Activated CD4-positive, alpha-beta T cell treated with anti-CD3 and anti-CD28 coated beads, Interleukin-2, amount 10 ng/mL, durations not matched to agents 7 days and 5 days (primary cell): Measurements from ENCODE around the gene BMP8A. TPM values are rescaled to one million over a fixed set of nuclear protein-coding genes. Genes with fewer than 3 reads are reported as not detected.
A peak's percentile ranks its signal among the peaks of the same experiment; 100 is the strongest.
"Not testable (repeated sequence)": the region's sequence is repeated elsewhere in the genome, so short reads cannot be mapped to it uniquely, and the experiment has no call there.

ENCODE experiments used
- CTCF ChIA-PET: fragments of 350-600 bp; sonication (Branson Sonifier 250); formaldehyde crosslinking; loops from one replicate; lab custom pipeline; 2021; ENCODE audit warnings: antibody characterized with exemption; lab: Charles Lee
- POLR2A ChIA-PET: fragments of 350-600 bp; sonication (Branson Sonifier 250); formaldehyde crosslinking; loops from one replicate; lab custom pipeline; 2021; ENCODE audit warnings: antibody characterized with exemption; lab: Charles Lee
- DNase-seq: peaks from one replicate; pipeline ENCODE4 v3.0.0-alpha.2; 2020
- H3K27ac Mint-ChIP-seq: one replicate; pipeline ENCODE4 v1.8.0; 2021; ENCODE audit warnings: mild to moderate bottlenecking, moderate library complexity, mixed read lengths
- H3K27me3 Mint-ChIP-seq: one replicate; pipeline ENCODE4 v1.8.0; 2021; ENCODE audit warnings: mixed read lengths
- H3K36me3 Mint-ChIP-seq: one replicate; pipeline ENCODE4 v1.8.0; 2021; ENCODE audit warnings: low read depth, mixed read lengths
- H3K4me1 Mint-ChIP-seq: one replicate; pipeline ENCODE4 v1.8.0; 2021; ENCODE audit warnings: mixed read lengths
- H3K4me3 Mint-ChIP-seq: one replicate; pipeline ENCODE4 v1.8.0; 2021; ENCODE audit warnings: mild to moderate bottlenecking, moderate library complexity, mixed read lengths
- H3K9me3 Mint-ChIP-seq: one replicate; pipeline ENCODE4 v1.8.0; 2021; ENCODE audit warnings: mixed read lengths
- total RNA-seq, 2 experiments: library from RNA; stranded (reverse); gene quantifications; one replicate each; pipeline ENCODE4 v1.2.3, GENCODE V29; 2021

BMP8A gene, protein sequence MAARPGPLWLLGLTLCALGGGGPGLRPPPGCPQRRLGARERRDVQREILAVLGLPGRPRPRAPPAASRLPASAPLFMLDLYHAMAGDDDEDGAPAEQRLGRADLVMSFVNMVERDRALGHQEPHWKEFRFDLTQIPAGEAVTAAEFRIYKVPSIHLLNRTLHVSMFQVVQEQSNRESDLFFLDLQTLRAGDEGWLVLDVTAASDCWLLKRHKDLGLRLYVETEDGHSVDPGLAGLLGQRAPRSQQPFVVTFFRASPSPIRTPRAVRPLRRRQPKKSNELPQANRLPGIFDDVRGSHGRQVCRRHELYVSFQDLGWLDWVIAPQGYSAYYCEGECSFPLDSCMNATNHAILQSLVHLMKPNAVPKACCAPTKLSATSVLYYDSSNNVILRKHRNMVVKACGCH
- total RNA-seq: not detected

DNA sequence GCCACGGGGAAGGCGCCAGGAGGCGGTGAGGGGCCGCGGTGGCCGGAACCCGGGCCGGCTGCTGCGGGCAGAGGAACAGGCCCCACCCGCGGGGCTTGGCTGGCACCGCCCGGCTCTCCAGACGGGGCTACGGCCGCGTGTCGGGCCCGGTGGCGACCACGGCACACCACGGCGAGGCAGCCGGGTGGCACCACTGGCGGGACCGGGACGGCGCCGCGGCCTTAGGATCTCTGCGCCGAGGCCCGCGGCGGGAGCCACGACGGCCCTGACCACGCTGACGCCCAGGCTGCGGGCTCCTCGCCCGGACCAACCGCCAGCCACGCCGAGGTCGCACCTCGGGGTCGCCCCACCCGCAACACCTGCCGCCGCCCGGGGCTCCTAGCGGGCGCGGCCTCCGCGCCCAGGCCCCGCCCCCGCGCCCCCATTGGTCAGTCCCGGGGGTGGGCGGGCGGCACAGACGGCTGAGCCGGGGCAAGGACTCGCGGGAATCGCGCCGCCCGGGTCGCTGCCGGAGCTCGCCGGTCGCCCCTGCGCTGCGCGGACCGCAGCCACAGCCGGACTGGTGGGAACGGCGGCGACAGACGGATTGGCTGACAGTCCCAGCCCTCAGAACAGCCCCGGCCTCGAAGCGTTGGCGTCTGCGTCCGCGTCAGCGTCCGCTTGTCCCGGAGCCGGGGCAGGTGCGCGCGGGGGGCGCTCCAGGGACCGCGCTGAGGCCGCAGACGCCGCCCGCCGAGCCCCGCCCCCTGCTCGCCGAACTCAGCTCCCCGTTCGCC lies at the start of gene BMP8A:
BMP8A (plus strand) TSS at position 491 of the 776 bp plus-strand sequence. CDS start 356 bp downstream, outside the sequence.
- ChIA-PET POLR2A (no interaction called here), CTCF (interaction anchor here (1.0 to 1.5 kb wide), 3 partner anchors 33 to 392 kb away, joined by 3 read pairs; no protein-coding TSS in a partner anchor)
- H3K4me1 Mint-ChIP-seq: peaks cover 4% of the 10 kb centered on the region
- H3K27ac Mint-ChIP-seq: no peak within 1 kb of the TSS
- peak; percentile 75 for DNase-seq
- peak within 1 kb of the TSS; percentile 67 for H3K4me3 Mint-ChIP-seq
- H3K27me3 Mint-ChIP-seq: peaks cover 28% of the 10 kb centered on the region
- no peaks in the 10 kb centered on the region for H3K9me3 Mint-ChIP-seq
- H3K36me3 Mint-ChIP-seq: peaks cover 9% of the 10 kb centered on the region

DNA sequence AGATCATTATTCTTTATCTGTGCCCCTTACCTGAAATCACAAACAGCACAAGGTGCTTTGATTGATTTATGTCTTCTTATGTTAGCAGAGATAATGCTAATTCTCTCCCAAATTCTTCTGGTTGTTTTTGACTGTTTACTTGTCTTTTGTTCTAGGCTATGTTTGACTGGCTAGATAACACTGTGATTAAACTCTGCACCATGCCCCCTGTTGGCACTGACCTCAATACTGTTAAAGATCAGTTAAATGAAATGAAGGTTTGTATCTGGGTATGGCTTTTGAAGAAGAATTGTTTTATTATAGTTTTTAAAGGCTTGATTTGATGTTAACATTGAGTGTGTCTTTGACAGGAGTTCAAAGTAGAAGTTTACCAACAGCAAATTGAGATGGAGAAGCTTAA lies 49.6 kb upstream of the BMP8A start:
- ChIA-PET POLR2A (no interaction called here), CTCF (interaction anchor here (0.8 to 1.6 kb wide), 3 partner anchors 19 to 33 kb away, joined by 3 to 4 read pairs (median 3); no protein-coding TSS in a partner anchor)
- H3K36me3 Mint-ChIP-seq: peaks cover 64% of the 10 kb centered on the region

DNA sequence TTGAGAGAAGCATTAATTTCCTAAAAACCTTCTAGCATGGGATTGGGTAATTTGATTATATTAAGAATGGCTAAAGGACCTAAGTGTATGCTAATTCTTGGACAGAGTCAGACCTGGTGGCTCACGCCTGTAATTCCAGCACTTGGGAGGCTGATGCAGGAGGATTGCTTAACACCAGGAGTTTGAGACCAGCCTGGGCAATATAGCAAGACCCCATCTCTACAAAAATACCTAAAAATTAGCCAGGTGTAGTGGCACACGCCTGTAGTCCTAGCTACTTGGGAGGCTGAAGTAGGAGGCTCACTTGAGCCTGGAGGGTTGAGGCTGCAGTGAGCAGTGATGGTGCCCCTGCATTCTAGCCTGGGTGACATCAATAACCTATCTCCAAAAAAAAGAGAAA lies 45.9 kb upstream of the BMP8A start:
- peaks cover 74% of the 10 kb centered on the region for H3K36me3 Mint-ChIP-seq

More for the DNA sequence above, 49.6 kb upstream of the BMP8A start:
- Mint-ChIP-seq H3K27me3 (no peaks in the 10 kb centered on the region), H3K9me3 (no peaks in the 10 kb centered on the region), H3K4me3 (no peak overlapping the region), H3K27ac (no peak overlapping the region), H3K4me1 (no peaks in the 10 kb centered on the region)
- DNase-seq: no peak

DNA sequence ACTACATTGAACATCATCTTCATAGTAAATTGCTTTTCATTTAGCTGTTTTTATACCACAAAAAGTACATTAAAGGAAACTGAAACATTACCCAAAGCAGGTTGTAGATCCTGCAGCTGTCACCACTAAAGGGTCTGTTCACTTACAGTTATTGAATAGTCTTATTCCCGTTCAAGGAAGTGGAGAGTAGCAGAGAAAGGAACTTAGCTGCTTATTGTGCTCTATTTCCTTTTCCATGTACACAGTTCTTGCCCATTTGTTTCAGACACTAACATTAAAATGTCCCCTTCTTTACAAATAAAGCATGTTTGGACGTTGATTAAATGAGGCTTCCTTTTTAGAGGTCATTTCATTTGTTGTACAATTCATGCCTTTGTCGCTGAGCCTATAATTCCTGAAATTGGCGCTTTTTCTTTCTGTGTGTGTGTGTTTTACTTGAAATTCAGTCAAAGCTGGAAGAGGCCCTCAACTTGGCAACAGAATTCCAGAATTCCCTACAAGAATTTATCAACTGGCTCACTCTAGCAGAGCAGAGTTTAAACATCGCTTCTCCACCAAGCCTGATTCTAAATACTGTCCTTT lies 44.4 kb upstream of the BMP8A start:
- Mint-ChIP-seq H3K9me3 (no peaks in the 10 kb centered on the region), H3K4me1 (peaks cover 8% of the 10 kb centered on the region), H3K36me3 (peaks cover 79% of the 10 kb centered on the region), H3K27me3 (no peaks in the 10 kb centered on the region), H3K4me3 (no peak overlapping the region), H3K27ac (no peak overlapping the region)
- ChIA-PET POLR2A (no interaction called here), CTCF (interaction anchor here (0.8 to 1.1 kb wide), 2 partner anchors 12 to 221 kb away, joined by 3 read pairs; no protein-coding TSS in a partner anchor)
- DNase-seq: no peak

More for the DNA sequence above, 45.9 kb upstream of the BMP8A start:
- Mint-ChIP-seq H3K27ac (no peak overlapping the region), H3K4me3 (no peak overlapping the region), H3K4me1 (no peaks in the 10 kb centered on the region), H3K27me3 (no peaks in the 10 kb centered on the region), H3K9me3 (no peaks in the 10 kb centered on the region)
- CTCF ChIA-PET: no interaction called here
- DNase-seq: no peak
- POLR2A ChIA-PET: no interaction called here

DNA sequence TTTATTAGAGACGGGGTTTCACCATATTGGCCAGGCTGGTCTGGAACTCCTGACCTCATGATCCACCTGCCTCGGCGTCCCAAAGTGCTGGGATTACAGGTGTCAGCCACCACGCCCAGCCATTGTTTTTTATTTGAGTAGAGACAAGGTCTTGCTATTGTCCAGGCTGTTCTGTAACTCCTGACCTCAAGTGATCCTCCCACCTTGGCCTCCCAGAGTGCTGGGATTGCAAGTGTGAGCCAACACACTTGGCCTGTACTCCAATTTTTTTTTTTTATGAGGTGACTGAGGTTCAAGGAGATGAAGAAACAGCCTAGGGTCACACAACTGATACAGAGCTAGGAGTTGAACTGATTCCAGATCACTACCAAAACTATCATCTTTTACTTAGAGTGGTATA lies 41.4 kb upstream of the BMP8A start:
- H3K27me3 Mint-ChIP-seq, H3K9me3 Mint-ChIP-seq, POLR2A ChIA-PET, CTCF ChIA-PET, DNase-seq, H3K27ac Mint-ChIP-seq, H3K4me3 Mint-ChIP-seq: not testable (repeated sequence)
- peaks cover 17% of the 10 kb centered on the region for H3K4me1 Mint-ChIP-seq
- H3K36me3 Mint-ChIP-seq: peaks cover 73% of the 10 kb centered on the region

DNA sequence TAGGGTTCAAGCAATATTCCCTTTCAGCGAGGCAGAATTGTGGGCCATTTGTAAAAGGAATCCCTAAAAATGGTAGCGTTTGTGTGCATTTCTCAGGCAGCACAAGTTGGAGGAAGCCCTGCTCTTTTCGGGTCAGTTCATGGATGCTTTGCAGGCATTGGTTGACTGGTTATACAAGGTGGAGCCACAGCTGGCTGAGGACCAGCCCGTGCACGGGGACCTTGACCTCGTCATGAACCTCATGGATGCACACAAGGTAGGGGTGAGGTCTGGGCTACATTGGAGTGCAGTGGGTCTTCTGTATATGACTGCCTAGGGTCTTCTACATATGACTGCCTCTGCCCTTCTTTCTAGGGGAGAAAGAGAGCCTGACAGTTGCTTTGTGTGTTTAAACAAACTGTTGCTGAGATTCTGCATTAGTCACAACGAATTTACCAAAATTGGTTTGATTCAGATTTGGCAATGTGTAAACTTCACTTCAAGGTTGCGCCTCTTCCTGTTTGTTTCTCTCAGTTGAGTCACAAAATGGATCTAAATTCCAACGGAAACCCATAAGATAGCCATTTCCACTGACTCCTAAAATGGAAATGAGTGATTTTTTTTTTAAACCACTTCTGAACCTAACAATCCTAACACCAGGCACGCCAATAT lies 40.4 kb upstream of the BMP8A start:
- DNase-seq: no peak
- Mint-ChIP-seq H3K9me3 (no peaks in the 10 kb centered on the region), H3K27me3 (no peaks in the 10 kb centered on the region), H3K4me3 (no peak overlapping the region), H3K36me3 (peaks cover 71% of the 10 kb centered on the region), H3K4me1 (peaks cover 17% of the 10 kb centered on the region), H3K27ac (no peak overlapping the region)
- CTCF ChIA-PET: no interaction called here
- POLR2A ChIA-PET: no interaction called here

DNA sequence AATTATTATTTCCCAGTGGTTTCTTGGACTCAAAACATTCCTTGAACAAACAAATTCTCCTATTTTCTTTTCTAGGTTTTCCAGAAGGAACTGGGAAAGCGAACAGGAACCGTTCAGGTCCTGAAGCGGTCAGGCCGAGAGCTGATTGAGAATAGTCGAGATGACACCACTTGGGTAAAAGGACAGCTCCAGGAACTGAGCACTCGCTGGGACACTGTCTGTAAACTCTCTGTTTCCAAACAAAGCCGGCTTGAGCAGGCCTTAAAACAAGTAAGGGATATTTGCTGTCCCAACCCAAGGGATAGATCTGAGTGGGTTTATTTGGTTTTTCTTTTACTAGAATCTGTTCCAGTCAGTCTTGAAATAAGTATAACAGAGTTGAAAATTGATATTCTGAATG lies 39.4 kb upstream of the BMP8A start:
- POLR2A ChIA-PET: interaction anchor here (0.6 kb wide), 1 partner anchor 261 kb away, joined by 3 read pairs; no protein-coding TSS in a partner anchor
- H3K27ac Mint-ChIP-seq: no peak overlapping the region

DNA sequence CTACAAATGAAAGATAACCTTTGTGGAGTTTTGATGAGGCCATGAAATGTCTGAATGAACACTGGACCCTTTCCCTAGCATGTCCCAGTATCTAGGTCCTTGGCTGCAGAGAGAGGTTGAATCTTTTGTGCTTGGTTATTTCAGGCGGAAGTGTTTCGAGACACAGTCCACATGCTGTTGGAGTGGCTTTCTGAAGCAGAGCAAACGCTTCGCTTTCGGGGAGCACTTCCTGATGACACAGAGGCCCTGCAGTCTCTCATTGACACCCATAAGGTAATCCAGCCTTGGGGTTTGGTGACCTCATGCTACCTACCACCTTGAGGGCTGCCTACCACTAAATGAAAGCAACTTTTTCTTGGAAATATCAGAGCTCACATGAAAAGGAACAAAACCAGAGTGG lies 38.9 kb upstream of the BMP8A start:
- Mint-ChIP-seq H3K9me3 (no peaks in the 10 kb centered on the region), H3K4me3 (no peak overlapping the region), H3K36me3 (peaks cover 75% of the 10 kb centered on the region), H3K27ac (peak overlapping the region; percentile 76), H3K4me1 (peaks cover 18% of the 10 kb centered on the region), H3K27me3 (no peaks in the 10 kb centered on the region)
- ChIA-PET CTCF (interaction anchor here (0.8 kb wide), 1 partner anchor 40 kb away, joined by 4 read pairs; no protein-coding TSS in a partner anchor), POLR2A (interaction anchor here (0.6 kb wide), 1 partner anchor 261 kb away, joined by 3 read pairs; no protein-coding TSS in a partner anchor)
- peak; percentile 14 for DNase-seq

More for the DNA sequence above, 39.4 kb upstream of the BMP8A start:
- DNase-seq: no peak
- Mint-ChIP-seq H3K36me3 (peaks cover 75% of the 10 kb centered on the region), H3K4me3 (no peak overlapping the region), H3K9me3 (no peaks in the 10 kb centered on the region), H3K4me1 (peaks cover 17% of the 10 kb centered on the region), H3K27me3 (no peaks in the 10 kb centered on the region)
- CTCF ChIA-PET: interaction anchor here (0.8 kb wide), 1 partner anchor 41 kb away, joined by 4 read pairs; no protein-coding TSS in a partner anchor

DNA sequence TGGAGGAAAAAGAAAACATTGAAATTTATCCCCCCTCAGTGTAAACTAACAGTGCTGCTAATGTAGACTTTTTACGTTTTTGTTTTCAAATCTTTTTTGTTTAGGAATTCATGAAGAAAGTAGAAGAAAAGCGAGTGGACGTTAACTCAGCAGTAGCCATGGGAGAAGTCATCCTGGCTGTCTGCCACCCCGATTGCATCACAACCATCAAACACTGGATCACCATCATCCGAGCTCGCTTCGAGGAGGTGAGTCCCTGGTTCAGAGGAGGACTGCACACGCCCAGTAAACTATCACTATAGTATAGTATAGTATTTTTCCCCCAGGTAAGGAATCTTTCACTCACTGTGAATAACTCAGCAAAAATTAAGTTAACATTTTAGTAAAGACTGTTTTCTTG lies 37.8 kb upstream of the BMP8A start:
- Mint-ChIP-seq H3K27me3 (no peaks in the 10 kb centered on the region), H3K4me3 (no peak overlapping the region), H3K4me1 (peaks cover 18% of the 10 kb centered on the region), H3K36me3 (peaks cover 76% of the 10 kb centered on the region), H3K27ac (no peak overlapping the region), H3K9me3 (no peaks in the 10 kb centered on the region)
- DNase-seq: no peak
- ChIA-PET POLR2A (no interaction called here), CTCF (interaction anchor here (0.6 kb wide), 1 partner anchor 99 kb away, joined by 3 read pairs; no protein-coding TSS in a partner anchor)

DNA sequence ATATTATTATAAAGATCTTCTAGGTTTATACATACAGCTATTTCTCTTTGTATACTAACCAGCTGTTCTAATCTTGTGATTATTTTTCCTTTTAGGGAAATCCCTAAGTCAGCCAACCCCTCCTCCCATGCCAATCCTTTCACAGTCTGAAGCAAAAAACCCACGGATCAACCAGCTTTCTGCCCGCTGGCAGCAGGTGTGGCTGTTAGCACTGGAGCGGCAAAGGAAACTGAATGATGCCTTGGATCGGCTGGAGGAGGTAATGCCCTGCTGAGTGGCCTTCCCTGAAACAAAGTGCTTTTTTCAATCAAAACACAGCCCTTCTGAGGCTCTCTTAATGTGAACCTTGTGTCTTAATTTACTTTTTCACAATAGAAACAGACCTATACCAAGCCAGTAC lies 32.4 kb upstream of the BMP8A start:
- ChIA-PET POLR2A (no interaction called here), CTCF (interaction anchor here (0.9 to 1.1 kb wide), 3 partner anchors 8 to 26 kb away, joined by 3 to 5 read pairs (median 3); no protein-coding TSS in a partner anchor)
- no peaks in the 10 kb centered on the region for H3K27me3 Mint-ChIP-seq
- H3K27ac Mint-ChIP-seq: no peak overlapping the region
- peaks cover 2% of the 10 kb centered on the region for H3K4me1 Mint-ChIP-seq
- H3K9me3 Mint-ChIP-seq: no peaks in the 10 kb centered on the region
- H3K36me3 Mint-ChIP-seq: peaks cover 75% of the 10 kb centered on the region
- no peak for DNase-seq
- H3K4me3 Mint-ChIP-seq: no peak overlapping the region

DNA sequence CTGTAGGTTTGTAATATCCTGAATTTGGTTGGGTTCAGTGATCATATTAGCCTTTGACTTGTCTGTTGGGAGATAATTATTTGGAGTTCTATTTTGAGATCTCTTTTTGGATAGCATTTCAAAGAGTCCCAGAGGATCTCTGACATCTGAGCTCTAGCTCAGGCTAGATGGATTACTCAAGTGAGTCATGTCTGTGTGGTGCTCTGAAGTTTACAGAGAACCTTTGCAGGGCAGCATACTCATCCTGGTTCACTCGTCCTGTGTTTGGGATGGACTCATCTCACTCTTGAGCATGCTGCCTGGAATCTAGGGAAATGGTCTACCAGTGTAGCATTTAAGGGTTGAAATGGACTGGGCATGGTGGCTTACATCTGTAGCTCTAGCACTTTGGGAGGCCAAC lies 29.4 kb upstream of the BMP8A start:
- POLR2A ChIA-PET: no interaction called here

More for the DNA sequence above, 29.4 kb upstream of the BMP8A start:
- Mint-ChIP-seq H3K27ac (peak overlapping the region; percentile 58), H3K36me3 (peaks cover 73% of the 10 kb centered on the region), H3K4me3 (no peak overlapping the region), H3K27me3 (no peaks in the 10 kb centered on the region), H3K4me1 (peaks cover 2% of the 10 kb centered on the region), H3K9me3 (no peaks in the 10 kb centered on the region)
- DNase-seq: no peak
- CTCF ChIA-PET: no interaction called here
